ENCODE measurements around the gene POR. TPM values are rescaled to one million over a fixed set of nuclear protein-coding genes. Genes with fewer than 3 reads are reported as not detected.

POR gene
- total and polyA plus RNA-seq, 7 experiments from 2014 or later = 41.6 to 72.3 (median 69.2) TPM

GRCh38 chr7:75977743-75978142 lies 62.8 kb downstream of the POR start:
- Mint-ChIP-seq H3K9me3 (no peaks in the 10 kb centered on the region), H3K27ac (peak overlapping the region in 1 of 9 donors; percentile 17), H3K36me3 (peaks cover 0 to 16% (median 7%) of the 10 kb centered on the region in 5 donors), H3K4me3 (no peak overlapping the region), H3K4me1 (no peaks in the 10 kb centered on the region), H3K27me3 (no peaks in the 10 kb centered on the region)
- DNase-seq (no peak), ATAC-seq (no peak)
- POLR2A ChIA-PET = no interaction called here
- Histone ChIP-seq H3K27ac (ENCODE audit: low read depth, low read length) (no peak overlapping the region), H3K36me3 (ENCODE audit: control insufficient read depth in 2 of 3, insufficient read depth in 3 of 3, low read length in 3 of 3) (peaks cover 0 to 38% (median 0%) of the 10 kb centered on the region in 3 experiments), H3K4me1 (ENCODE audit: control insufficient read depth in 2 of 2, insufficient read depth in 2 of 2, low read length in 2 of 2) (no peaks in the 10 kb centered on the region), H3K9me3 (ENCODE audit: control insufficient read depth in 2 of 3, low read length in 3 of 3) (no peaks in the 10 kb centered on the region), H3K4me3 (ENCODE audit: low read length) (no peak overlapping the region), H3K27me3 (ENCODE audit: control insufficient read depth in 2 of 2, insufficient read depth in 2 of 2, low read length in 2 of 2) (no peaks in the 10 kb centered on the region)
- intact Hi-C loops (cut with micrococcal nuclease) = no loop called here
- CTCF ChIA-PET = no interaction called here

DNA sequence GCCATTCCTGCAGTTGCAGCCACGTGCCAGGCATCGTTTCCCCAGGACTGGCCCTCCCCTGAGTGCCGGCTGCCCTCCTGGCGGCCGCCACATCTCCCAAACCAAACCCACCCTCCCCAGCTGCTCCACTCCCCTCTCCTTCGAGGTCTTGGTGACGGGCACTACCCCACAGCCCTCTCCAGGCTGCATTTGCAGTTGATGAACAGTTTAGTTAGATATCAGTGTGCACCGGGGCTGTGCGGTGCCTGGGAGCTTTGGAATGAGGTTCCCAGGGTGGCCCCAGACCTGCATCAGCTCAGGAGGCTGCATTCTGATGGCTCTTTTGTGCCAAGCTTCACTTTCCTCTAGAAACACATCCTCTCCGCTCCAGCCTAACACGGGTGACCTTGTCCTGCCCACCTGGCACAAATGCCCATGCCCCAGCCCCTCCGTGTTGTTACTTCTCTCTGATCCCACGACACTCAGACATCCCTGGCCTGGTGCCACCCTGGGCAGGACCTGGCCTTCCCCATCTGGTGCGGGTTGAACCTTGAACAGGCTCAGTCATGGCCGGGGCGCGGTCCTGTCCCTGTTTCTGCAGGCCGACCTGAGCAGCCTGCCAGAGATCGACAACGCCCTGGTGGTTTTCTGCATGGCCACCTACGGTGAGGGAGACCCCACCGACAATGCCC lies 64.9 kb downstream of the POR start:
- ChIA-PET CTCF (no interaction called here), POLR2A (no interaction called here)
- no peak overlapping the region for H3K27ac ChIP-seq (ENCODE audit: low read depth, low read length)
- H3K27me3 Mint-ChIP-seq = no peaks in the 10 kb centered on the region
- no peak overlapping the region for H3K4me3 Mint-ChIP-seq
- peaks cover 0 to 60% (median 0%) of the 10 kb centered on the region in 3 experiments for H3K36me3 ChIP-seq (ENCODE audit: control insufficient read depth in 2 of 3, insufficient read depth in 3 of 3, low read length in 3 of 3)
- no peaks in the 10 kb centered on the region for H3K27me3 ChIP-seq (ENCODE audit: control insufficient read depth in 2 of 2, insufficient read depth in 2 of 2, low read length in 2 of 2)
- H3K4me1 Mint-ChIP-seq = no peaks in the 10 kb centered on the region
- H3K36me3 Mint-ChIP-seq = peaks cover 0 to 5% (median under 1%) of the 10 kb centered on the region in 5 donors
- intact Hi-C loops (cut with micrococcal nuclease) = no loop called here
- H3K9me3 Mint-ChIP-seq = no peaks in the 10 kb centered on the region
- no peaks in the 10 kb centered on the region for H3K9me3 ChIP-seq (ENCODE audit: control insufficient read depth in 2 of 3, low read length in 3 of 3)
- ATAC-seq = no peak
- H3K27ac Mint-ChIP-seq = no peak overlapping the region
- DNase-seq = no peak
- no peak overlapping the region for H3K4me3 ChIP-seq (ENCODE audit: low read length)
- H3K4me1 ChIP-seq (ENCODE audit: control insufficient read depth in 2 of 2, insufficient read depth in 2 of 2, low read length in 2 of 2) = no peaks in the 10 kb centered on the region

GRCh38 chr7:75980430-75981202 lies 65.7 kb downstream of the POR start:
- ChIA-PET CTCF (no interaction called here), POLR2A (no interaction called here)
- Mint-ChIP-seq H3K27ac (no peak overlapping the region), H3K4me3 (no peak overlapping the region), H3K36me3 (peaks cover 0 to 5% (median 0%) of the 10 kb centered on the region in 5 donors), H3K4me1 (no peaks in the 10 kb centered on the region), H3K27me3 (no peaks in the 10 kb centered on the region), H3K9me3 (no peaks in the 10 kb centered on the region)
- Histone ChIP-seq H3K36me3 (ENCODE audit: control insufficient read depth in 2 of 3, insufficient read depth in 3 of 3, low read length in 3 of 3) (peaks cover 0 to 67% (median 0%) of the 10 kb centered on the region in 3 experiments), H3K4me3 (ENCODE audit: low read length) (no peak overlapping the region), H3K27me3 (ENCODE audit: control insufficient read depth in 2 of 2, insufficient read depth in 2 of 2, low read length in 2 of 2) (no peaks in the 10 kb centered on the region), H3K4me1 (ENCODE audit: control insufficient read depth in 2 of 2, insufficient read depth in 2 of 2, low read length in 2 of 2) (no peaks in the 10 kb centered on the region), H3K9me3 (ENCODE audit: control insufficient read depth in 2 of 3, low read length in 3 of 3) (no peaks in the 10 kb centered on the region), H3K27ac (ENCODE audit: low read depth, low read length) (no peak overlapping the region)
- ATAC-seq (no peak), DNase-seq (no peak)
- intact Hi-C loops (cut with micrococcal nuclease) = no loop called here

- Mint-ChIP-seq H3K36me3 (peaks cover 0 to 5% (median 0%) of the 10 kb centered on the region in 5 donors), H3K9me3 (no peaks in the 10 kb centered on the region), H3K27ac (no peak overlapping the region), H3K4me3 (no peak overlapping the region), H3K27me3 (no peaks in the 10 kb centered on the region), H3K4me1 (no peaks in the 10 kb centered on the region)
- Histone ChIP-seq H3K36me3 (ENCODE audit: control insufficient read depth in 2 of 3, insufficient read depth in 3 of 3, low read length in 3 of 3) (peaks cover 0 to 72% (median 0%) of the 10 kb centered on the region in 3 experiments), H3K4me3 (ENCODE audit: low read length) (no peak overlapping the region), H3K9me3 (ENCODE audit: control insufficient read depth in 2 of 3, low read length in 3 of 3) (no peaks in the 10 kb centered on the region), H3K4me1 (ENCODE audit: control insufficient read depth in 2 of 2, insufficient read depth in 2 of 2, low read length in 2 of 2) (no peaks in the 10 kb centered on the region), H3K27me3 (ENCODE audit: control insufficient read depth in 2 of 2, insufficient read depth in 2 of 2, low read length in 2 of 2) (no peaks in the 10 kb centered on the region), H3K27ac (ENCODE audit: low read depth, low read length) (no peak overlapping the region)
- DNase-seq (no peak), ATAC-seq (no peak)
- intact Hi-C loops (cut with micrococcal nuclease) = no loop called here
- ChIA-PET CTCF (no interaction called here), POLR2A (no interaction called here)
These were observed 66.2 kb downstream of the POR start for GRCh38 chr7:75981203-75981452.

GRCh38 chr7:75981453-75982305 lies 66.7 kb downstream of the POR start:
- Mint-ChIP-seq H3K27me3 (no peaks in the 10 kb centered on the region), H3K36me3 (peaks cover 0 to 6% (median 2%) of the 10 kb centered on the region in 5 donors), H3K4me1 (no peaks in the 10 kb centered on the region), H3K4me3 (no peak overlapping the region), H3K27ac (peak overlapping the region in 1 of 9 donors; percentile 51), H3K9me3 (no peaks in the 10 kb centered on the region)
- ChIA-PET POLR2A (no interaction called here), CTCF (no interaction called here)
- ATAC-seq = no peak
- intact Hi-C loops (cut with micrococcal nuclease) = no loop called here
- no peak overlapping the region for H3K27ac ChIP-seq (ENCODE audit: low read depth, low read length)
- DNase-seq = no peak
- no peaks in the 10 kb centered on the region for H3K27me3 ChIP-seq (ENCODE audit: control insufficient read depth in 2 of 2, insufficient read depth in 2 of 2, low read length in 2 of 2)
- peaks cover 0 to 78% (median 0%) of the 10 kb centered on the region in 3 experiments for H3K36me3 ChIP-seq (ENCODE audit: control insufficient read depth in 2 of 3, insufficient read depth in 3 of 3, low read length in 3 of 3)
- H3K4me3 ChIP-seq (ENCODE audit: low read length) = no peak overlapping the region
- no peaks in the 10 kb centered on the region for H3K9me3 ChIP-seq (ENCODE audit: control insufficient read depth in 2 of 3, low read length in 3 of 3)
- H3K4me1 ChIP-seq (ENCODE audit: control insufficient read depth in 2 of 2, insufficient read depth in 2 of 2, low read length in 2 of 2) = no peaks in the 10 kb centered on the region

DNA sequence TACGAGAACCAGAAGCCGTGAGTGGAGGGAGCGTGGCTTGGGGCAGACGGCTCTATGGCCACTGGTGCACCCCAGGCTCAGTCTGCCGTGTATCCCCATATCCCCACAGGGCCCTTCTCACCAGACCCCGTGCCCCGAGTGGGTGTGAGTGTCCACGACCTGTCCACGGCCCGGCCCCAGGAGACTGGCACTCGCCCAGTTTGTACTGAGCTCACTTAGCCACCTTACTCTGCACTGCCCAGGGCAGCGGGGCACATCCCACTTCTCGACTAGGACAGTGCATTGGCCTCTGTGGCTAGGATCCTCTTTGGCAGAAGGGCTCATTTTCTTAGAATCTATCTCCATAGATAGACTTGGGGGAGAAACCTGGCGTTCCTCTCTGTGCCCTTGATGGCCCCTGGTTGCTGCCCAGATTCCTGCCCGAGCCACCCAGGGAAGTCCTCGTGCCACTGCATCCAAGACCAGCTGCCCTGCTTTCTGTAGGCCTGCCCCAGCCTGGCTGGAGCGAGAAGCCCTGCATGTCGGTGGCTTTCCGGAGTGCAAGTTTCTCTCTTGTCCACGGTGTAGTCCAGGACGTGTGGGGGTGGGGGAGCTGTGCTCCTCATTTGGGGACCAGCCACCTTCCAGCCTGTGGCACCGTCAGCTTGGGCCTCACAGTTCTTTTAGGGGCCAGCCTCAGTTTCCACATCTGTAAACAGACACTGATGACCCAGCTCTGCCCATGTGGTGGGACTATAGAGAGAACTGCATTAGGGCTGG lies 67.5 kb downstream of the POR start:
- no peaks in the 10 kb centered on the region for H3K9me3 ChIP-seq (ENCODE audit: control insufficient read depth in 2 of 3, low read length in 3 of 3)
- ChIA-PET CTCF (no interaction called here), POLR2A (interaction anchor here (0.5 kb wide), 1 partner anchor 1785 kb away, joined by 4 read pairs; no protein-coding TSS in a partner anchor)
- H3K27ac ChIP-seq (ENCODE audit: low read depth, low read length) = no peak overlapping the region
- ATAC-seq (no peak), DNase-seq (no peak)
- peaks cover 0 to 86% (median 0%) of the 10 kb centered on the region in 3 experiments for H3K36me3 ChIP-seq (ENCODE audit: control insufficient read depth in 2 of 3, insufficient read depth in 3 of 3, low read length in 3 of 3)
- H3K27me3 ChIP-seq (ENCODE audit: control insufficient read depth in 2 of 2, insufficient read depth in 2 of 2, low read length in 2 of 2) = no peaks in the 10 kb centered on the region
- H3K4me1 ChIP-seq (ENCODE audit: control insufficient read depth in 2 of 2, insufficient read depth in 2 of 2, low read length in 2 of 2) = no peaks in the 10 kb centered on the region
- intact Hi-C loops (cut with micrococcal nuclease) = no loop called here
- Mint-ChIP-seq H3K27ac (no peak overlapping the region), H3K4me1 (peaks cover 0 to 3% (median 0%) of the 10 kb centered on the region in 7 donors), H3K9me3 (no peaks in the 10 kb centered on the region), H3K36me3 (peaks cover 0 to 14% (median 2%) of the 10 kb centered on the region in 5 donors), H3K27me3 (no peaks in the 10 kb centered on the region), H3K4me3 (no peak overlapping the region)
- no peak overlapping the region for H3K4me3 ChIP-seq (ENCODE audit: low read length)

All from naive thymus-derived CD4-positive, alpha-beta T cell (primary cell).